ELF-1 (cell line): ENCODE results near the gene C1QTNF1.

Experiments used
- DNase-seq: peaks from one replicate; pipeline ENCODE4 v3.0.0-alpha.2; 2016; ENCODE audit warnings: low read depth, low spot score

Gene C1QTNF1

GRCh38 chr17:78992542-78993212 is 31.3 kb upstream of the C1QTNF1 start:
- no peak for DNase-seq

GRCh38 chr17:78993241-78993956 is 30.6 kb upstream of the C1QTNF1 start:
- peak; percentile 63 for DNase-seq

- DNase-seq: no peak
Observed at GRCh38 chr17:78993981-78994671, 29.8 kb upstream of the C1QTNF1 start.

GRCh38 chr17:78995022-78995760 is 28.8 kb upstream of the C1QTNF1 start:
- no peak for DNase-seq

GRCh38 chr17:78995761-78996451 is 28.1 kb upstream of the C1QTNF1 start:
- no peak for DNase-seq

- DNase-seq: no peak
Observed at GRCh38 chr17:78996781-78997201, 27.2 kb upstream of the C1QTNF1 start.

- DNase-seq: no peak
Observed at GRCh38 chr17:78997231-78997741, 26.7 kb upstream of the C1QTNF1 start.

GRCh38 chr17:78997881-78998280 is 26.1 kb upstream of the C1QTNF1 start:
- DNase-seq: no peak

GRCh38 chr17:78998311-78999055 is 25.5 kb upstream of the C1QTNF1 start:
- no peak for DNase-seq

- DNase-seq: no peak
Observed at GRCh38 chr17:78999056-78999768, 24.8 kb upstream of the C1QTNF1 start.

GRCh38 chr17:78999947-79000395 is 24.0 kb upstream of the C1QTNF1 start:
- no peak for DNase-seq

- no peak for DNase-seq
Observed at GRCh38 chr17:79000396-79001189, 23.4 kb upstream of the C1QTNF1 start.

GRCh38 chr17:79001190-79002020 is 22.6 kb upstream of the C1QTNF1 start:
- no peak for DNase-seq

GRCh38 chr17:79002291-79002690 is 21.7 kb upstream of the C1QTNF1 start:
- DNase-seq: no peak

- no peak for DNase-seq
Observed at GRCh38 chr17:79002796-79003593, 21.0 kb upstream of the C1QTNF1 start.

- DNase-seq: no peak
Observed at GRCh38 chr17:79003661-79004411, 20.1 kb upstream of the C1QTNF1 start.
